ENCODE results near the gene NLRP5.
A peak's percentile ranks its signal among the peaks of the same experiment; 100 is the strongest.

The NLRP5 gene

DNA sequence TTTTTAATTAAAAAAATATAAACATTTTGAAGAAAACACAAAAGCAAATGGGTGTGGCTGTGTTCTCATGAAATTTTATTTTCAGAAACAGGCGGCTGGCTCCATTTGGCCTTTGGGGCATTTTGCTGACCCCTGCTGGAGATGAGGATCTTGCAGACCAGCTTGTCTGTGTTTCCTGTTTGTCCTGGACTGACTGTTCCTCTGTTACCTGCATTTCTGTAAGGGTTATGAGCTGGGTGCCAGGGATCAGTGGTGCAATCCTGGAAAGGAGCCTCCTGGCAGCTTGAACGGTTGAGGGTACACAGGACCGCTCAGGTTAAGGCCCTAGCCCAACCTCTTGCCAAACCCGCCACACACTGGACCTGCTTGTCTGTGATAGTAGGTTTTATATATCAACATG lies 84.6 kb downstream of the NLRP5 start:
- no peak for DNase-seq (ENCODE audit: low read depth in 2 of 2, low spot score in 1 of 2)

DNA sequence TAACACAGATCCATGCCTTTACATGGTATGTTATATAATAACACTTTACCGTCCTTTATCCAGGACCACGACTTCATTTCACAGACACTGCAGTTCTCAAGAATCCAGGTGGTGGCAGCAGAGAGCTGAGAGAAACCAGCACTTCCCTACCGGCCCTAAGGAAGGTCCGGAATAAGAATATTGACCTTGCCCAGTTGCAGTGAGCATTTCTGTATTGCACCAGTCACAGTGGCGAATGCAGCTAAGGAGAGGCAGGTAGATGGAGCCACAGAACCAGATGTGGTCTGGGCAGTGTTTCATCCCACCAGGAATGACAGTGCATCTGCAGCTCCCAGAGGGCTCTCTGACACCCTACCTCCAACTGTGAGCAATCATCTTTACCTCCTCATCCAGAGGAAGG lies 89.9 kb downstream of the NLRP5 start:
- no peak for DNase-seq (ENCODE audit: low read depth in 2 of 2, low spot score in 1 of 2)

DNA sequence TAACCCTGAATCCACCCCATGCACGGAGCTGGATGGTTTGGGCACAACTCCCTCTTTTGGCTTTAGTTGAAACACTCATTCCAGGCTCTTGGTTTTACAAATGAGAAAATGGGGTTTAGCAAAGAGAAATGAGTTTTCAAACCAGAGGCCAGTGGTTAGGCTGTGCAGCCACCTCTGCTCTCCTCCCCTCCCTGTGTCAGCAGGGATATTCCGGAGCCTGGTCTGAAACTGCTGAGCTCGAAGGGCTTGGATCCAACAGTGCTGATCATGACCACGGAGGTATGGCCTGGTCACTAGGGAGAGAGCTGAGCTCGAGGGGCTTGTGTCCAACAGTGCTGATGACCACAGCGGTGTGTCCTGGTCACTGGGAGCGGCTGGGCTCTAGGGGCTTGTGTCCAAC lies 93.0 kb downstream of the NLRP5 start:
- DNase-seq (ENCODE audit: low read depth in 2 of 2, low spot score in 1 of 2), result no peak

DNA sequence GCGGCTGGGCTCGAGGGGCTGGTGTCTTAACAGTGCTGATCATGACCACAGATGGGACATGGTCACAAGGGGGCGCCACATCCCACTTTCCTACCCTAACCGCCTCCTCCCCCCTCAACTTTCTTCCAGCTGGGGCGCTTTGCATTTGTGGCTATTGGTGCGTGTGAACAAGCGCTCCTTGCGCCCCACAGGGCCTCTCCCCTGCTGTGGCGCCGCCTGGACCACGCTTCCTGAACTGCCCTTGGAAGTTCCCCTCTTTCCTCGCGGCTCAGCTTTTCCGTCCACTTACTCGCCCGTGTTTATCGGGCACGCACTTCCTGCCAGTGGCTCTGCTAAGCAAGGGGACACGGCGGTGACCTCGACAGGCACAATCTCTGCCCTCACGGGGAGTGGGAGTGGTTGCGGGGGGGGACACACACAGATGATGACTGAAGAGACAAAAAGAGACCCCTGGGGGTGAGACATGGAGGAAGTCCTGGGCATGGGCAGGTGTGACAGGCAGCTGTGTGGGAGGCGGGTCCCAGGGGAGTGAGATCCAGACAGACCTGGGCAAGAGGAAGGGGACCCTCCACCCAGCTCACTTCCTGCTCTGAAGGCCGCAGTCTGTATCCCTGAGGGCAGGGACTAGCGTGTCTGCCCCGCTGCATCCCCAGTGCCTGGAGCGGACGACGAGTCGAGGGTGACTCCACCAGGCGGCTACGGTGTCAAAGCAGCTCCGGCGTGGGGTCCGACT lies 94.3 kb downstream of the NLRP5 start:
- peak; percentile 23 to 51 for DNase-seq (ENCODE audit: low read depth in 2 of 2, low spot score in 1 of 2)

DNA sequence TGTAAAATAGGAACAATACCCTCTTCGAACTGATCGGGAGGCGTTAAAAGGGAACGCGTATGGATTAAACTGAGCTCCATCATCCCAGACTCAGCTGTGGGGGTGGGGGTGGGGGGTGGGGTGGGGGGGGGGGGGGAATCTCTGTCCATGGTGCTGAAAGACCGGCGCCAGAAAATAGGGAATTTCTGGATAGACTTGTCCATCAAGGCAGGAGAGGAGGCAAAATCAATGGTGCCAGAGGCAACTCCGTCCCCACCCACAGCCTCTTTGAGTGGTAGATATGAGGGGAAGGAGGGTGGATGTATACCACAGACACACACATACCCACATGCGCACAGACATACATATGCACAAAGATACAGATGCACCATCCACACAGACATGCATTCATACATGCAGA lies 97.1 kb downstream of the NLRP5 start:
- DNase-seq (ENCODE audit: low read depth in 2 of 2, low spot score in 1 of 2), result no peak

DNA sequence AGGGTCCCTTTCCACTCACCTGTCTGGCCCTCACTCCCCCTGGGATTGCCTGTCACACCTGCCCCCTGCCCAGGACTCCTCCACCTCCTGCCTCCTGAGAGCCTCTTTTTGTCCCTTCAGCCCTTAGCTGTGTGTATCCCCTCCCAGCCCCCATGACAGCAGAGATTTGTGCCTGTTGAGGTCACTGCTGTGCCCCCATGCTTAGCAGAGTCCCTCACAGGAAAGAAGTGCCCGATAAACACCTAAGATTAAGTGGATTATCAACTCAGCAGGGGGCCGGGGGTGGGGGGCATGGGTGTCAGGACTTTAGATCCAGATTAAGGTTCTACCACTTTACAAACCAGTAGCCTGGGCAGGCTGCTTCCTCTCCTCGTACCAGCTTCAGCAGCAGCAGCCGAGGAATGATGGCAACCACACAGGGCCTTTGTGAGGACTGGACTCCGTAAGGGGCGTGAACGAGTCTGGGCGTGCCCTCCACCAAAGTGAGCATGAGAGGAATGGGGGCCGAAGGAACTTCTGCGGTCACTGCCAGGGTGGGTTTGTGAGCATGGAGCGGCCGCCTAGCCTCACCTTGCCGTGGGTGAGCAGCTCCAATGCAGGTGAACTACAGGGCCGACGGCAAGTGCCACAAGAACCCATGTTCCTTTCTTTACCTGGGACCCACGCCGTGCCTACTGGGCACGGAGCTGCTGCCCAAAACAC lies 98.4 kb downstream of the NLRP5 start:
- DNase-seq (ENCODE audit: low read depth in 2 of 2, low spot score in 1 of 2), result no peak

DNA sequence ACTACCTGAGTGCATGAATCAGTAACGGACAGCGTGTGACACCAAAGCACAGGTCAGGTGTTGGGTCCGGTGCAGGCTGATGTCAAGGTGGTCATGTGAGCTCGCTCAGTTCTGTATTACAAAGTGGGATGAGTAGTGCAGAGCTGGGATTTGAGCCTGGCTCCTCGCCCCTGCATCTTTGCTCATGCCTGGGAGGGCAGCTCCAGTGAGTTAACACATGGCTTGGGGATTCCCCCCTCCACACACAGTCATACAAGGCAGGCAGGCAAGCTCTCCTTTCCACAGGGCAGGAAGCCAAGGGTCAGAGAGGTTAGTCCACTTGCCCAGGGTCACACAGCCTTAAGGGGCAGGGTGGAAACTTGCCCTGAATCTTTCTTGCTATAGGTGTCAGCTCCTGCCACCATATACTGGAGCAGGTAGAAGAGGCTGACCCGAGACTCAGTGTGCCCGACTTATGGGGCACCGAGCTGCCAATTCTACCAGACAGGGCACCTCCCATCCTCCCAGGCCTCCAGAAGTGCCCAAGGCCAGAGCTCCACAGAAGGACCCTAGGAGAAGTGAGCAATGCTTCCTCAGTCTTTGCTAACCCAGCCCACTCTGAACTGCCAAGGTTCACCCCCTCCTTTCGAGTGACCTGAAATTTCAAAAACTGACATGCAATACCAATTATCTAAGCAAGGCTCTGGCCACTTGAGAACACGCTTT lies 99.1 kb downstream of the NLRP5 start:
- DNase-seq (ENCODE audit: low read depth in 2 of 2, low spot score in 1 of 2), result no peak

DNA sequence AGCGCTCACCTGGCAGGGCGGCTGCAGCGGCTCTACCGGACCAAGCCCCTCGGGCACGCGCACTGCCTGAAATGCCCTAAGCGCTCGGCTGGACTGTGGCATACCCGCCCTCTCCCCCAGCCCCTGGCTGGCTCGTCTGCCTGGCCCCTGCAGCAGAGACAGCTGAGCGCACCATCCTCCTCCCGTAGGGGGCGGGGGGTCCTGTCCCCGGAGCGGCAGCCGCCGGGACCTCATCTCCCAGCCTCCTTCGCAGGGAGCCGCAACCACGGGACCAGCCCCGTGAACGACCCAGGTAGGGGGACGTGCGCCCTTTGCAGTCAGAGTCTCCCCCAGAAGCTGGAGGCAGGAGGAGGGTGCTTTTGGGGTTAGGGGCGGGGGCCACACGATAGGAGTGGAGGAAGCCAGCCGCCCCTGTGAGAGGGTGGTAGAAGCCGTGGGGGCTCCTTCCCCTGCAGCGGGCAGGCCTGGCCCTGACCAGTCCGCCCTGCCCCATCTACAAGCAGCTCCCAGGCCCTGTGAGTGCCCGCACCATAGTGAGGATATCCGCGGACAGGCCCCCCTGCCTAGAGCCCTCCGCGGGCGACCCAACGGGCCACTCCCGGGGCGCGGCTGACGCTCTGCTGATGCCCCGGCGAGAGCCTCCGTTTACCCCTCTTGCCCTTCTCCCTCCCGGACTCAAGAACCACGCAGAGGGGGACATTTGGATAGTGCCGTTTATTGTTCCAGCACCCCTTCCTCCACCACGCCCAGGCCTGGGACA lies 100.3 kb downstream of the NLRP5 start:
- no peak for DNase-seq (ENCODE audit: low read depth in 2 of 2, low spot score in 1 of 2)

DNA sequence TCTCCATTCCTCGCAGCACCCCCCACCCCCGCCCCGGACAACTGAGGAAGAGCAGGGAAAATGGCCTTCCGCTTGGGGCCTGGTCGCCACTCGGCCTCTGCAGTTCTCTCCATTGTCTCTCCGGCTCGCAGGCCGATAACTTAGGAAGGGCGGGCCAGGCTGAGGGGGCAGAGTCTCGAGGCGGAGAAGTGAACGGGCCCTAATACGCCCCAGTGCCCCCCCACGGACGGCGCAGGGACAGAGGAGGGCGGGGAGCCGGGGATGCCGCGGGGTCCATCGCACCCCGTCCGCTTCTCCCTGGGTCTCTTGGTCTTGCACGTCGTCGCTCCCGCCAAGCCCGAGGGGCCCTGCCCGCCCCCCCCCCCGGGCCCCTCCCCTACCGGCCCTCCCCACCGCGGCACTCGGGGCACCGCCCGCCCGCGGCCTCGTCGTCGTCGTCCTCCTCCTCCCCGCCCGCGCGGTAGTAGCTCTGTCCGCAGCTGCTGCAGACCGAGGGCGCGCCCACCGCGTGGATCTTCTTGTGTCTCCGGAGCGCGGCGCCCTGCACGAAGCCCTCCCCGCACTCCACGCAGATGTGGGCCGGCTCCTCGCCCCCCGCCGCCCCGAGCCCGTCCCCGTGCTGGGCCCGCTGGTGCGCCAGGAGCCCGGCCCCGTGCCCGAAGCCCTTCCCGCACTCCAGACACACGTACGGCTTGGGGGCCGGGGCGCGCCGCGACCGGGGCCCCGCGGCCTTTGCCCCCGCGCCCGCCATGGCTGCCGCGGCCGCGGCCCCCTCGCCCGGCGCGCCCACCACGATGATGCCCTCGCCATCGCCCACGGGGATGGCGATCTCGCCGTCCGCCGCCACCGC lies 101.3 kb downstream of the NLRP5 start:
- no peak for DNase-seq (ENCODE audit: low read depth in 2 of 2, low spot score in 1 of 2)

DNA sequence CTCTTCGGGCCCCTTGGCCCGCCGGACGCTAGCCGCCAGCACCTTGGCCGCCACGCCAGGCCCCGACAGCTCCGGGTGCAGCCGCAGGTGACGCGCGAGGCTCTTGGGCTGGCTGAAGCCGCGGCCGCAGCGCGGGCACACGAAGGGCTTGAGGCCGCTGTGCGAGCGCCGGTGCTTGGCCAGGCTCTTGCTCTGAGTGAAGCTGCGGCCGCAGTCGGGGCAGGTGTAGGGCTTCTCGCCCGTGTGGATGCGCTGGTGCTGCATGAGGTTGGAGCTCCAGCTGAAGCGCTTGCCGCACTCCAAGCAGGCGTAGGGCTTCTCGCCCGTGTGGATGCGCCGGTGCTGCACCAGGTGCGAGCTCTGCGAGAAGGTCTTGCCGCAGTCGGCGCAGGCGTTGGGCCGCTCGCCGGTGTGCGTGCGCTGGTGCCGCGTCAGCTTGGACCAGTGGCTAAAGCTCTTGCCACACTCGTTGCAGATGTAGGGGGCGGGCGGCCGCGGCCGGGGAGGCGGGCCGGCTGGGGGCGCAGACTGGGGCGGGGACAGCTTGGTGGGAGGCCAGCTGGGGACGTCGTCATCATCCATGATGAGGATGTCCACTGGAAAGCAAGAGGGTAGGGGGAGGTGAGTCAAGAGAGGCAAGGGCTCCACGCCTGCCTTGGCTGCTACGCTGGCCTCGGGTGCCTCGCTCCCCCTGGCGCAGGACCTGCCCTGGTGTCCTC lies 102.1 kb downstream of the NLRP5 start:
- no peak for DNase-seq (ENCODE audit: low read depth in 2 of 2, low spot score in 1 of 2)

DNA sequence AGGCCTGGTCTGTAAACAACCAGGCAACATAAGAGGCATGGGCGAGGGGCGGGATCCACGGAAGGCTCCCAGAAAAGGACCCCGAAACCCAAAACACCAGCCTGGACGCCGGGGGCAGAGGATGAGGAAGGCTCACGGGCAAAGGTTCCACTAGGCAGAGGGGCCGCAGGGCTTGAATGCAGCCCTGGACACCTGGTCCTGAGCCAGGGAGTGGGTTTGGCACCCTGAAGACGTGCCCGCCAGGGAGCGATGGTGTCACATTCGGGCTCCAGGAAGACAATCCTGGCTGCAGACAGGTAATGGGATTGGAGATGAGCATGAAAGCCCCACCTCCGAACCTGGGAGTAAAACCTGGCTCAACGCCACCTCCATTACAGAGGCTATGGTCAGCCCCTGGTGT lies 102.8 kb downstream of the NLRP5 start:
- DNase-seq (ENCODE audit: low read depth in 2 of 2, low spot score in 1 of 2), result no peak

DNA sequence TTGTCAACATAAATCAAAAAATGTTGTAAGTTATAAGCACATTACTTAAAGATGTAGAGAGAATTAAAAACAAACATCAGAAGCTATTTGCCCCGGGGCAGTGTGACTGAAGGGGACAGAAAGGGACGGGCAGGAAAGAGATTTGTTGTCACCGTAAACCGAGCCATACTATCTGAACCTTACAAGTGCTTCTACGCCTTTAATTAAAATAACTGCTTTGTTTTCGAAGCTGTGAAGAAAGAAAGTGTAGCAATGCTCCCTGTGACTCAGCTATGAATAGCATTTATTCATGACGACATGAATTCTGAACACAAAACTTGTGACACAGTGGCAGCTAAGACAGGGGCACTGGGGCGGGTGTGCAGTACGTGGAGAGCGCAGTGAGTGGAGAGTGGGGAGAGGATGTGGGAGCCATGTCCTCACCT lies 104.5 kb downstream of the NLRP5 start:
- DNase-seq (ENCODE audit: low read depth in 2 of 2, low spot score in 1 of 2), result no peak

DNA sequence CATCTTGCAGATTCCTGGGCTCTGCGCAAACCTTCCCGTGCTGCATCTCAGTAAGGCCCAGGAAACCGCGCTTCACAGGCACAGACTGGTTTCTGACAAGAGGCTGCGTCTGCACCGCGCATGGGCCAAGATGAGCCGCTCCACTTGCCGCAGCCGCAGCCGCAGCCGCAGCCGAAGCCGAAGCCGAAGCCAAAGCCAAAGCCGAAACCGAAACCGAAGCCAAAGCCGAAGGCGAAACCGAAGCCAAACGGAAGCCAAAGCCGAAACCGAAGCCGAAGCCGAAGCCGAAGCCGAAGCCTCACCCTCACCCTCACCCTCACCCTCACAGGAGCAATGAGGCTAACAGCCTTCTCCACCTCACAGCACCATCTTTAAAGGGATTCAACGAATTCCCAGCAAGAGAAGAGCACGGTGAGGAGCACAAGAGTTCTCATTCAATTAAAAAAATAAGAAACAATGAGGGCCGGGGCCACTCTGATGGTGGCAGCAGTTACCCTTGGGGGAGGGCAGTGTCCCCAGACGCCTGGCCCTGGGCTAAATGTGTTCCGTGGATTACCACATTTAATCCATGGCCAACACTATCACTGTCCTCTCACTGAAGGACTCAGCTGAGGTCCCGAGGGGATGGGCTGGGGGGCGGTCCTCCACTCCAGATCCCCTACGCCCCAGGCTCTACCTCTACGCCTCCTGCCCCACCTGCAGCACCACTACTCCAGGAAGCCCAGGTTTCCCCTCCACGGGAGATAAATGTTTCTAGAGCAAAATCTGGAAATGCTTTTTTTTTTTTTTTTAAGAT lies 105.4 kb downstream of the NLRP5 start:
- DNase-seq (ENCODE audit: low read depth in 2 of 2, low spot score in 1 of 2), result no peak

DNA sequence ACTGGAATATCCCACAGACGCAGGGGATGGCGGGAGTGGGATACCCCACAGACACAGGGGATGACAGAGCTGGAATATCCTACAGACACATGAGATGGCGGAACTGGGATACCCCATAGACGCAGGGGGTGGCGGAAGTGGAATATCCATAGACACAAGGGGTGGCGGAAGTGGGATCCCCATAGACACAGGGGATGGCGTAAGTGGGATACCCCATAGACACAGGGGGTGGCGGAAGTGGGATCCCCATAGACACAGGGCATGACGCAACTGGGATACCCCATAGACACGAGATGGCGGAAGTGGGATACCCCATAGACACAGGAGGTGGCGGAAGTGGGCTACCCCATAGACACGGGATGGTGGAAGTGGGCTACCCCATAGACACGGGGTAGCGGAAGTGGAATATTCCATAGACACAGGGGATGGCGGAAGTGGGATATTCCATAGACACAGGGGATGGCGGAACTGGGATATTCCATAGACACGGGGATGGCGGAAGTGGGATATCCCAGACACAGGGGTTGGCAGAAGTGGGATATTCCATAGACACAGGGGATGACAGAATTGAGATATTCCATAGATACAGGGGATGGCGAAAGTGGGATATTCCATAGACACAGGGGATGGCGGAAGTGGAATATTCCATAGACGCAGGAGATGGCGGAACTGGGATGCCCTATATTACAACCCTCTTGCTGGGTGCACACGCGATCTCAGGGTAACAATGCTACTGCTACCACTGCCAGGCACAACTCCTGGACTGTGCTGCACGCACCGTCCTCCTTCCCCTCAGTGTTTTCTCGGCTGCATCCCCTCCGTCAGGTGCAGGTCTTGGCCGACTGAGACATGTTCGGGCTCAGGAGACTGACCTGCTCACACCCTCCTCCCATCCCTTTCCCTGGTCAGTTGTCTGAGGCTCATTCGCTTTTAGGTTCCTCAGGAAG lies 106.4 kb downstream of the NLRP5 start:
- no peak for DNase-seq (ENCODE audit: low read depth in 2 of 2, low spot score in 1 of 2)

DNA sequence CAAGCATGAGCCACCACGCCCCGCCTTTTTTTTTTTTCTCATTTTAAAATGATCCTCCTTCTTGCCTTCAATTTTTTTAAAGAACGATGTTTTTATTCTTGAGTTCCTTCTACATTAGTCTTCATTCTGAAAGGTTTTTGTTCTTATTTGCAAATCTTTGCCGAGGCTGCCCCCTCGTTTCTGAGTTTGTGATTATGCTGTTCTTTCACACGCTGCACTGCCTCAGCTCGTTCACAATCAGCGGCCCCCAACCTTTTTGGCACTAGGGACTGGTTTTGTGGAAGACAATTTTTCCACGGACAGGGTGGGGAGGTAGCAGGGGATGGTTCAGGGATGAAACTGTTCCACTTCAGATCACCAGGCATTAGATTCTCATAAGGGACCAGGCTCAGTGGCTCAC lies 107.9 kb downstream of the NLRP5 start:
- no peak for DNase-seq (ENCODE audit: low read depth in 2 of 2, low spot score in 1 of 2)

DNA sequence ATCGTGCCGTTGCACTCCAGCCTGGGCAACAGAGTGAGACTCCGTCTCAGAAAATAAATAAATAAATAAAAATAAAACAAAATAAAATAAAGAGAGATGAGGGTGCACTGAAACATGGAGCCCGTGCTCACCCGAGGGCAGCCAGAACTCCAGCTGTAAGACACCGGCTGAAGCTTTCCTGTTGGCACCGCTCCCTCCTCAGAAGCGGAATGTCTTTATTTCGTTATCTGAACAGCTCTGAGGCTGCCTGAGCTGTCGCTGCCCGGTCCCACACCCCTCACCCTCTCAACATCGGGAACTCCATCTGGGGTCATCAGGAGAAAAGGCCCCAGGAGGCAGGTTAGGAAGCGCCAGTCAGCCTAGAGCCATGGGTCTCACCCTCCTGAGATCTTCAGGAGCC lies 110.1 kb downstream of the NLRP5 start:
- DNase-seq (ENCODE audit: low read depth in 2 of 2, low spot score in 1 of 2), result no peak

DNA sequence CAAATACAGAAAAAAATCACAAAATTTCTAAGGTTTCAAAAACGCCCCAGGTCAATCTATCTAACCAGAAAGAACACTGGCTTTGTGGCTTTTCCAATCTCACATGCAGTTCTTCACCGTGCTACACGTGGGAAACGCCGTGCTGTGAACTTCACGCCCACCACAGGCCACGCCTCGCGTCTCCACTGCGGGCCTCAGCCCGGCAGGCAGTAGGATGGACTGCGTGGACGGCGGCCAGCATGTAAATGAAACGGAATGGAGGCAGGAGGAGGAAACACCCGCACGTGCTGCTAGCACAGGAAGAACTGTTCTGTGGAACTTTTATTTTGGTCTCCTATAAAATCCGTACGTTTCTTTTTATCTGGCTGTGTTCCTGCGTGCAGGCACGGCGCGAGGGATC lies 110.7 kb downstream of the NLRP5 start:
- no peak for DNase-seq (ENCODE audit: low read depth in 2 of 2, low spot score in 1 of 2)

DNA sequence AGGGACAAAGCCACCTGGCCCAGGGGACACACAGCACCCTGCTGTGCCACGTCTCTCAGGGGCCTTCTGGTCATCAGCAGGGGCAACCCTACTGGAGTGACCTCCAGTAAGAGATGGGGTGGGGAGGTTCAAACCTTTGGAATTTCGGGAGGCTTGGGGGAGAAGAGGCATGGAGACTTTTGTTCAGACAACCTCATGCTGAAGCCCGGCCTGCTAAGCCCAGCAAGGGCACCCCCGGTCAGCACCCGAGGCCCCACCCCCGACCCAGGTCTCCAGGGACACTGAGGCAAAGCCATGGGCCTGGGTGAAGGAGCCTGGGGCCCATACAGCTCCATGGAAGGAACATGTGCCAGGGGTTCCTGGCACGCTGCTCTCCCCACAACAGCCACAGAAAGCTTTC lies 111.2 kb downstream of the NLRP5 start:
- DNase-seq (ENCODE audit: low read depth in 2 of 2, low spot score in 1 of 2), result no peak

Data from stimulated activated CD8-positive, alpha-beta memory T cell treated with anti-CD3 and anti-CD28 coated beads, Interleukin-4, amount 100 ng/mL, for 4 hours (primary cell).